Testis (tissue), 3 donors: ENCODE results near the gene AMIGO1. TPM values are rescaled to one million over a fixed set of nuclear protein-coding genes. Genes with fewer than 3 reads are reported as not detected.

Source experiments
- DNase-seq: peaks from one replicate; pipeline ENCODE4 v3.0.0-alpha.2; 2019
- H3K27ac ChIP-seq, 2 donors: fragments of 200-600 bp; sonication (generic); one replicate each; pipeline ENCODE4 v1.5.1; 2019
- H3K27me3 ChIP-seq: fragments of 200-600 bp; sonication (generic); one replicate; pipeline ENCODE4 v1.5.1; 2019
- H3K36me3 ChIP-seq: fragments of 200-600 bp; sonication (generic); one replicate; pipeline ENCODE4 v1.5.1; 2017; ENCODE audit warnings: low read depth; ENCODE audit errors: missing control alignments
- H3K4me1 ChIP-seq: fragments of 200-600 bp; sonication (generic); one replicate; pipeline ENCODE4 v1.5.1; 2019
- H3K4me3 ChIP-seq, 2 donors: fragments of 200-600 bp; sonication (generic); one replicate each; pipeline ENCODE4 v1.5.1; 2017 to 2019
- H3K9me3 ChIP-seq: fragments of 200-600 bp; sonication (generic); one replicate; pipeline ENCODE4 v1.5.1; 2017
- CTCF ChIP-seq, 3 experiments: fragments of 450-650 bp in 2 of 3; fragments of 200-600 bp in 1 of 3; sonication (generic) in 1 of 3; IDR thresholded peaks; one replicate each; pipeline ENCODE4 v1.5.1; 2016 to 2019; ENCODE audit warnings: antibody characterized with exemption in 3 of 3, mild to moderate bottlenecking in 2 of 3, moderate library complexity in 1 of 3
- POLR2A ChIP-seq: fragments of 450-650 bp; IDR thresholded peaks from one replicate; pipeline ENCODE4 v1.6.1; 2017; ENCODE audit warnings: antibody characterized with exemption, mild to moderate bottlenecking, moderate library complexity
- WGBS, 2 donors: methylation state at CpG; one replicate each; pipeline ENCODE4 v1.1.5; 2018; 5-methylcytosine and 5-hydroxymethylcytosine counted together
- intact Hi-C: fragments of 100-400 bp; cut with DNase I; formaldehyde crosslinking; loops from one replicate; pipeline ENCODE4 v1.15.1; 2023; ENCODE audit warnings: low total_unique reads
- polyA plus RNA-seq: library from polyadenylated mRNA; stranded (reverse); fragments of 350-450 nt; fragmentation: Illumina TruSeq; extraction: RNeasy Lipid Tissue Mini Kit (QIAGEN cat#74804); gene quantifications from one replicate; pipeline ENCODE4 v1.2.3, GENCODE V29; 2014; ENCODE audit warnings: low read depth, low replicate concordance; ENCODE audit not compliant: insufficient read depth
- total RNA-seq, 2 donors: library from RNA; depleted of rRNA; stranded (reverse); fragments of >200 nt; gene quantifications; one replicate each; pipeline ENCODE4 v1.2.3, GENCODE V29; 2016

The AMIGO1 gene
- total and polyA plus RNA-seq, 3 donors from 2014 or later = 5.1 to 6.7 (median 6.0) TPM

- 26 to 34% methylated on average over 9 to 12 of the region's 12 CpGs for WGBS, 2 donors
- Histone ChIP-seq H3K4me3 (no peak overlapping the region), H3K4me1 (peaks cover 49% of the 10 kb centered on the region), H3K27me3 (no peaks in the 10 kb centered on the region), H3K36me3 (no peaks in the 10 kb centered on the region), H3K27ac (peak overlapping the region; percentile 63 to 73), H3K9me3 (no peaks in the 10 kb centered on the region)
- peak; percentile 89 for DNase-seq
- intact Hi-C loops = loop anchor here (5.0 kb wide), 1 partner anchor 40 kb away; the partner anchor contains the start of gene CYB561D1
- TF ChIP-seq POLR2A (no peak), CTCF (IDR thresholded peaks at IDR 0.05) (peak; percentile 95 to 99 (median 99))
These were observed 23.0 kb upstream of the AMIGO1 start for GRCh38 chr1:109532365-109533136.

DNA sequence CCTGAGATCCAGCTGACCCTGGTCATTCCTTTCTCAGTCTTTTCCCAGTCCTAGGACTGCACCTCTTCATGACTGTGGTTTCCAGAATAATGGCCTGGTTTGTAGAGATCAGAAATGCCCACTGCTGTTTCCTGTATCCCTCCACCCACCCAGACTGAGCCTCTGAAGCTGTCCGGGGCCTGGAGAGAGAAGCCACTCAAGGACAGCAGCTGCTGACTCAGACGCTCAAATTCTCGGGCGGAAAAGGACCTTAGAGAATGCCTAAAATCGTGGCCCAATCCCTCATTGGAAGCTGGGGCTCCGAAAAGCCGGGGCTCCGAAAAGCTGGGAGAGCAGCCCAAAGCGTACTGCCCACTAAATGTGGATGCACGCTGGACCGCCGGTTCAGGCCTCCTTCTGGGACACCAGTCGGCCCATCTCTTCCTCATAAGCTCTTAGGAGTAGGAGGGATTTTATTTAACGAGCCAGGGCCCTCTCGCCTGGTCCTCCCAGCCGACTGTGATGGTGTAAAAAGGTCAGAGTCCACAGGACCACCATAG is 22.4 kb upstream of the AMIGO1 start:
- 31 to 33% methylated on average over 12 to 16 of the region's 16 CpGs for WGBS, 2 donors
- intact Hi-C loops = loop anchor here (5.0 kb wide), 1 partner anchor 40 kb away; the partner anchor contains the start of gene CYB561D1
- no peak overlapping the region for H3K4me3 ChIP-seq

GRCh38 chr1:109531380-109531779 is 21.9 kb upstream of the AMIGO1 start:
- 57 to 81% methylated on average over 3 to 4 of the region's 4 CpGs for WGBS, 2 donors
- Histone ChIP-seq H3K27me3 (no peaks in the 10 kb centered on the region), H3K36me3 (no peaks in the 10 kb centered on the region), H3K9me3 (no peaks in the 10 kb centered on the region), H3K4me3 (no peak overlapping the region), H3K4me1 (peaks cover 44% of the 10 kb centered on the region), H3K27ac (peak overlapping the region in 1 of 2 donors; percentile 24)
- intact Hi-C loops = loop anchor here (5.0 kb wide), 1 partner anchor 39 kb away; the partner anchor contains the start of gene CYB561D1
- no peak for DNase-seq
- TF ChIP-seq POLR2A (no peak), CTCF (IDR thresholded peaks at IDR 0.05) (no peak)

More for the DNA sequence above, 22.4 kb upstream of the AMIGO1 start:
- peaks cover 48% of the 10 kb centered on the region for H3K4me1 ChIP-seq
- no peaks in the 10 kb centered on the region for H3K9me3 ChIP-seq
- no peaks in the 10 kb centered on the region for H3K36me3 ChIP-seq
- DNase-seq = no peak
- TF ChIP-seq POLR2A = no peak
- TF ChIP-seq CTCF (IDR thresholded peaks at IDR 0.05) = no peak
- H3K27ac ChIP-seq = peak overlapping the region; percentile 63 to 73
- no peaks in the 10 kb centered on the region for H3K27me3 ChIP-seq

DNA sequence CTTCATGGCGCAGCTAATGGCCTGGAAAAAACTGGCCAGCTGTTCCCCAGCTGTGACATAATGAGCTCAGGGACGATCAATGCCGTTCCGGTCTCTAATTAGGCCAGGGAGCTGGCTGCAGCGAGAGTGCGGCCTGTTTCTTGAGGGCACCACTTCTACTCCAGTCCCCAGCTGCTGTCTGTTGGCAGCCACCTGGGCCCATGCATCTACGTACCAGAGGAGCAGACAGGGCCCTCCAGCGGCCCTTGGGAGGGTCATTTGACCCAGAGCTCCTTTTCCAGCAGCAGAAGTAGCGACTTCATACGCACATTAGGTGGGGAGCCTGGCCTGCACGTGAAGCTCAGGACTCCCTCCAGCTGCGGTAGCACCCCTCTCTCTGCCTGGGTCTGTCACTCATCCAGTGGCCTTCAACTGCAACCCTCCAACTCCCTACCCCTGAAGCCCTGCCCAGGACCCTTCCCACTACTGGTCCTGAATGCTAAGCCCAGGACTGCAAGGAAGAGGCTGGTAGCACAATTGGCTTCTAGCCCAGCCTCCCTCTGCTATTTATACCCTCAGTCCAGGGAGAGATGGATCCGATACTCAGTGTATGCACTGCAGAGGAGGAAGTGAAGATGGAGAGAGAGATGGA is 21.0 kb upstream of the AMIGO1 start:
- WGBS, 2 donors = 55 to 67% methylated on average over 3 to 13 of the region's 13 CpGs
- Histone ChIP-seq H3K4me3 (no peak overlapping the region), H3K9me3 (no peaks in the 10 kb centered on the region), H3K27ac (no peak overlapping the region), H3K27me3 (no peaks in the 10 kb centered on the region), H3K4me1 (peaks cover 38% of the 10 kb centered on the region), H3K36me3 (no peaks in the 10 kb centered on the region)
- TF ChIP-seq POLR2A = no peak
- TF ChIP-seq CTCF (IDR thresholded peaks at IDR 0.05) = no peak
- no peak for DNase-seq
- intact Hi-C loops = loop anchor here (5.0 kb wide), 1 partner anchor 38 kb away; the partner anchor contains the start of gene CYB561D1
